Measurements from ENCODE around the gene FSTL3.

FSTL3 gene

DNA sequence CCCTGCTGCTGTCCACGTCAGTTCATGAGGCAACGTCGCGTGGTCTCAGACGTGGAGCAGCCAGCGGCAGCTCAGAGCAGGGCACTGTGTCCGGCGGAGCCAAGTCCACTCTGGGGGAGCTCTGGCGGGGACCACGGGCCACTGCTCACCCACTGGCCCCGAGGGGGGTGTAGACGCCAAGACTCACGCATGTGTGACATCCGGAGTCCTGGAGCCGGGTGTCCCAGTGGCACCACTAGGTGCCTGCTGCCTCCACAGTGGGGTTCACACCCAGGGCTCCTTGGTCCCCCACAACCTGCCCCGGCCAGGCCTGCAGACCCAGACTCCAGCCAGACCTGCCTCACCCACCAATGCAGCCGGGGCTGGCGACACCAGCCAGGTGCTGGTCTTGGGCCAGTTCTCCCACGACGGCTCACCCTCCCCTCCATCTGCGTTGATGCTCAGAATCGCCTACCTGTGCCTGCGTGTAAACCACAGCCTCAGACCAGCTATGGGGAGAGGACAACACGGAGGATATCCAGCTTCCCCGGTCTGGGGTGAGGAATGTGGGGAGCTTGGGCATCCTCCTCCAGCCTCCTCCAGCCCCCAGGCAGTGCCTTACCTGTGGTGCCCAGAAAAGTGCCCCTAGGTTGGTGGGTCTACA is 6.6 kb downstream of the FSTL3 start:
- peaks cover 5% of the 10 kb centered on the region; the same call in 1 of the 2 replicates for H3K79me2 ChIP-seq (ENCODE audit: control insufficient read depth, low read length)
- no peaks in the 10 kb centered on the region for H3K9me3 ChIP-seq (ENCODE audit: control insufficient read depth, insufficient read depth, low read length)
- TF ChIP-seq CTCF (IDR thresholded peaks at IDR 0.05; ENCODE audit: low read depth, low read length, poor library complexity, severe bottlenecking) (no peak), EZH2phosphoT487 (IDR thresholded peaks at IDR 0.05; ENCODE audit: borderline replicate concordance, low read length) (no peak)
- no peak overlapping the region for H3K4me3 ChIP-seq (ENCODE audit: low read length)
- no peaks in the 10 kb centered on the region; the same call in 1 of the 2 replicates for H4K20me1 ChIP-seq (ENCODE audit: control insufficient read depth, insufficient read depth, low read depth, low read length)
- peaks cover 13% of the 10 kb centered on the region for H3K4me1 ChIP-seq (ENCODE audit: control insufficient read depth, low read length)
- no peaks in the 10 kb centered on the region for H3K27me3 ChIP-seq (ENCODE audit: control insufficient read depth, low read length)
- H3K9me2 ChIP-seq (replicated peaks; ENCODE audit: control insufficient read depth, low read length): no peaks in the 10 kb centered on the region
- no peak overlapping the region for H3K4me2 ChIP-seq (ENCODE audit: low read length)
- no peak overlapping the region for H3K27ac ChIP-seq (ENCODE audit: low read depth, low read length)
- H3K36me3 ChIP-seq (ENCODE audit: control insufficient read depth, low read length): no peaks in the 10 kb centered on the region
- 0 out of 2 replicates have a peak, but pooled peaks cover 3% of the 10 kb centered on the region for H3F3A ChIP-seq (ENCODE audit: control insufficient read depth, insufficient read depth)

DNA sequence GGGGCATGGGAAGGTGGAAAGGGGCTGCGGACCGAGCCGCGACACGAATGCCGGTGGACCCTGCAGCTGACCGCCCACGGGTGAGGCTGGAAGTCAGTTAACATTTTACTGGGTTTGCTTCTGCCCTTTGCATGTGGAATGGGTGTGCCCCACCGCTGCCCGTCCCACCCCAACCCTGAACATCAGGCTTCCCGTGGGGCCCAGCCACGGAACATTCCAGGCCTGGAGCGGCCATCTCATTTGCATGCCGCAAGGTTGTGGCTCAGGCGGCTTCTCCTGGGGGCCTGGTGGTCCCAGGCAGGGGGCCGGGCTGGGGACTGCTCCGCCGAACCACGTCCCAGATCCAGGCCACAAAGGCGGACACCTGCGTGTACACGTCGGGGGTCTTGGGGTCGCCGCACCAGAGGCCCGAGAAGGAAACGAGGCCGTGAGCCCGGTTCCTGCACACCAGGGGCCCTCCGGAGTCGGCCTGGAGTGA is 9.3 kb downstream of the FSTL3 start:
- no peak overlapping the region for H3K27ac ChIP-seq (ENCODE audit: low read depth, low read length)
- no peaks in the 10 kb centered on the region for H3F3A ChIP-seq (ENCODE audit: control insufficient read depth, insufficient read depth)
- no peaks in the 10 kb centered on the region for H3K27me3 ChIP-seq (ENCODE audit: control insufficient read depth, low read length)
- no peaks in the 10 kb centered on the region for H3K79me2 ChIP-seq (ENCODE audit: control insufficient read depth, low read length)
- H3K9me3 ChIP-seq (ENCODE audit: control insufficient read depth, insufficient read depth, low read length): no peaks in the 10 kb centered on the region
- H3K4me1 ChIP-seq (ENCODE audit: control insufficient read depth, low read length): peaks cover 5% of the 10 kb centered on the region
- no peak overlapping the region for H3K4me2 ChIP-seq (ENCODE audit: low read length)
- no peak overlapping the region for H3K4me3 ChIP-seq (ENCODE audit: low read length)
- H3K36me3 ChIP-seq (ENCODE audit: control insufficient read depth, low read length): no peaks in the 10 kb centered on the region
- TF ChIP-seq CTCF (IDR thresholded peaks at IDR 0.05; ENCODE audit: low read depth, low read length, poor library complexity, severe bottlenecking) (no peak), EZH2phosphoT487 (IDR thresholded peaks at IDR 0.05; ENCODE audit: borderline replicate concordance, low read length) (no peak)
- no peaks in the 10 kb centered on the region for H3K9me2 ChIP-seq (replicated peaks; ENCODE audit: control insufficient read depth, low read length)
- no peaks in the 10 kb centered on the region for H4K20me1 ChIP-seq (ENCODE audit: control insufficient read depth, insufficient read depth, low read depth, low read length)

- H3K4me1 ChIP-seq (ENCODE audit: control insufficient read depth, low read length): no peaks in the 10 kb centered on the region
- no peak overlapping the region for H3K4me2 ChIP-seq (ENCODE audit: low read length)
- no peaks in the 10 kb centered on the region for H3K9me2 ChIP-seq (replicated peaks; ENCODE audit: control insufficient read depth, low read length)
- H3K27me3 ChIP-seq (ENCODE audit: control insufficient read depth, low read length): no peaks in the 10 kb centered on the region
- H3K4me3 ChIP-seq (ENCODE audit: low read length): no peak overlapping the region
- H3F3A ChIP-seq (ENCODE audit: control insufficient read depth, insufficient read depth): no peaks in the 10 kb centered on the region
- no peaks in the 10 kb centered on the region for H3K36me3 ChIP-seq (ENCODE audit: control insufficient read depth, low read length)
- H3K27ac ChIP-seq (ENCODE audit: low read depth, low read length): no peak overlapping the region
- no peaks in the 10 kb centered on the region for H3K79me2 ChIP-seq (ENCODE audit: control insufficient read depth, low read length)
- H4K20me1 ChIP-seq (ENCODE audit: control insufficient read depth, insufficient read depth, low read depth, low read length): no peaks in the 10 kb centered on the region
- no peak for TF ChIP-seq CTCF (IDR thresholded peaks at IDR 0.05; ENCODE audit: low read depth, low read length, poor library complexity, severe bottlenecking)
- TF ChIP-seq EZH2phosphoT487 (IDR thresholded peaks at IDR 0.05; ENCODE audit: borderline replicate concordance, low read length): no peak
- no peaks in the 10 kb centered on the region for H3K9me3 ChIP-seq (ENCODE audit: control insufficient read depth, insufficient read depth, low read length)
These were observed 10.6 kb downstream of the FSTL3 start for GRCh38 chr19:686589-687297.

Data from DOHH2 (cell line).